K562 (cell line): ENCODE measurements around the gene TMEM120B. TPM values are rescaled to one million over a fixed set of nuclear protein-coding genes. Genes with fewer than 3 reads are reported as not detected.
A peak's percentile ranks its signal among the peaks of the same experiment; 100 is the strongest.

ENCODE experiments used
- ATAC-seq: fragments of 200-7000 bp; cut with Tn5 transposase; 3 replicates; pipeline ENCODE4 v1.9.1; 2020; ENCODE audit warnings: moderate library complexity
- BruUV-seq: library from RNA; stranded (reverse); fragments of 400-500 nt; replicated peaks from 2 replicates; lab custom pipeline; 2021; lab: Mats Ljungman, UMichigan
- CTCF ChIA-PET: fragments of 300-600 bp; formaldehyde crosslinking; extraction: SDS; loops from one replicate; lab custom pipeline; 2021; ENCODE audit warnings: low intra/inter-chr PET ratio; lab: Yijun Ruan, JAX
- POLR2A ChIA-PET: fragments of 300-600, 350-650 bp; sonication (Branson Sonifier 250); formaldehyde crosslinking; extraction: SDS; loops from one replicate; lab custom pipeline; 2021; ENCODE audit warnings: antibody characterized with exemption, inconsistent platforms; lab: Yijun Ruan, JAX
- DNase-seq, 4 experiments: peaks; one replicate each; pipeline versions ENCODE4 v3.0.0 to v3.0.0-alpha.2; 2011 to 2018; ENCODE audit warnings: low spot score in 3 of 4, mixed read lengths in 3 of 4; ENCODE audit errors: extremely low read depth in 1 of 4
- FAIRE-seq: peaks from 2 replicates; lab custom pipeline; 2011; peaks lifted over from hg19 to GRCh38; lab: Jason Lieb, UNC
- H2AFZ ChIP-seq: 2 replicates; pipeline ENCODE4 v1.6.0; 2011; ENCODE audit warnings: low read depth, low read length, control low read depth, inconsistent platforms
- H3K27ac ChIP-seq: fragments of 200-600 bp; 3 replicates; pipeline ENCODE4 v1.8.0; 2011; ENCODE audit warnings: low read depth, mild to moderate bottlenecking, control low read depth, inconsistent platforms, low read length, moderate library complexity, mixed read lengths; ENCODE audit errors: extremely low read depth
- H3K27me3 ChIP-seq, 2 experiments: fragments of 300-600 bp in 1 of 2; 2 replicates in 1 of 2; 3 replicates in 1 of 2; pipeline versions ENCODE4 v1.6.0 to v1.8.0; 2011; ENCODE audit warnings: inconsistent platforms in 2 of 2, low read length in 2 of 2, mild to moderate bottlenecking in 1 of 2, mixed read lengths in 1 of 2, moderate library complexity in 1 of 2; ENCODE audit not compliant: control insufficient read depth in 2 of 2, insufficient read depth in 2 of 2
- H3K36me3 ChIP-seq: fragments of 300-600 bp; 3 replicates; pipeline ENCODE4 v1.8.0; 2011; ENCODE audit warnings: mild to moderate bottlenecking, low read length, inconsistent platforms; ENCODE audit not compliant: control insufficient read depth, insufficient read depth
- H3K4me1 ChIP-seq, 2 experiments: fragments of 200-600 bp in 1 of 2; replicated peaks in 1 of 2; 2 replicates in 1 of 2; 3 replicates in 1 of 2; pipeline versions ENCODE4 v1.5.1 to v1.8.0; 2011; ENCODE audit warnings: inconsistent platforms in 2 of 2, low read length in 2 of 2, mild to moderate bottlenecking in 1 of 2, mixed read lengths in 1 of 2, moderate library complexity in 1 of 2; ENCODE audit not compliant: control insufficient read depth in 2 of 2, insufficient read depth in 2 of 2
- H3K4me2 ChIP-seq: 2 replicates; pipeline ENCODE4 v1.6.1; 2011; ENCODE audit warnings: low read length, control low read depth, inconsistent platforms, mixed read lengths; ENCODE audit not compliant: insufficient read depth
- H3K4me3 ChIP-seq: fragments of 200-600 bp; sonication (generic), shearing (Covaris generic); 2 replicates; pipeline ENCODE4 v1.5.1; 2016; ENCODE audit warnings: control low read depth, inconsistent platforms
- H3K79me2 ChIP-seq: fragments of 200-600 bp; 3 replicates; pipeline ENCODE4 v1.8.0; 2011; ENCODE audit warnings: low read length, inconsistent platforms; ENCODE audit not compliant: control insufficient read depth, insufficient read depth
- H3K9ac ChIP-seq, 2 experiments: 2 replicates each; pipeline versions ENCODE4 v1.6.0 to v1.6.1; 2011; ENCODE audit warnings: low read depth in 2 of 2, low read length in 2 of 2, control low read depth in 1 of 2, inconsistent platforms in 1 of 2, mild to moderate bottlenecking in 1 of 2, mixed read lengths in 1 of 2; ENCODE audit not compliant: insufficient read depth in 1 of 2
- H3K9me1 ChIP-seq: one replicate; pipeline ENCODE4 v1.6.0; 2011; ENCODE audit warnings: inconsistent platforms, mild to moderate bottlenecking, low read length, moderate library complexity; ENCODE audit not compliant: control insufficient read depth, insufficient read depth
- H3K9me3 ChIP-seq: replicated peaks from 2 replicates; pipeline ENCODE4 v1.5.1; 2011; ENCODE audit warnings: low read depth, low read length, inconsistent platforms; ENCODE audit not compliant: control insufficient read depth, insufficient read depth
- H4K20me1 ChIP-seq: replicated peaks from 2 replicates; pipeline ENCODE4 v1.6.1; 2011; ENCODE audit warnings: low read length, inconsistent platforms, mixed read lengths; ENCODE audit not compliant: control insufficient read depth, insufficient read depth
- BDP1 ChIP-seq: IDR thresholded peaks from 3 replicates; pipeline ENCODE4 v1.6.1; 2011; ENCODE audit not compliant: insufficient read length, insufficient read depth
- GATAD2B ChIP-seq: fragments of 450-650 bp; IDR thresholded peaks from 2 replicates; pipeline ENCODE4 v1.6.1; 2017; ENCODE audit warnings: mild to moderate bottlenecking, borderline replicate concordance
- HNRNPLL ChIP-seq: fragments of 200-400 bp; formaldehyde crosslinking; IDR thresholded peaks from 2 replicates; pipeline ENCODE4 v1.6.1; 2017; ENCODE audit warnings: low read length, low read depth, mild to moderate bottlenecking; ENCODE audit not compliant: poor library complexity, severe bottlenecking
- JUN ChIP-seq, 2 experiments: sonication (generic) in 1 of 2; formaldehyde crosslinking in 1 of 2; IDR thresholded peaks; 2 replicates each; pipeline versions ENCODE4 v1.6.1 to v1.8.0; 2012 to 2022; ENCODE audit warnings: borderline replicate concordance in 2 of 2, mild to moderate bottlenecking in 2 of 2, improper control_type of control experiment in 1 of 2, low read depth in 1 of 2, low read length in 1 of 2, missing genetic modification reagents in 1 of 2
- LCOR ChIP-seq: sonication (generic); formaldehyde crosslinking; IDR thresholded peaks from 2 replicates; pipeline ENCODE4 v1.8.0; 2022; ENCODE audit warnings: mild to moderate bottlenecking, missing genetic modification reagents
- MEIS2 ChIP-seq: fragments of 450-650 bp; IDR thresholded peaks from 2 replicates; pipeline ENCODE4 v1.6.1; 2014; ENCODE audit warnings: mild to moderate bottlenecking; ENCODE audit not compliant: partially characterized antibody
- NFE2 ChIP-seq: IDR thresholded peaks from 2 replicates; pipeline ENCODE4 v1.6.1; 2014; ENCODE audit warnings: antibody characterized with exemption, low read depth
- PML ChIP-seq: IDR thresholded peaks from 2 replicates; pipeline ENCODE4 v1.6.1; 2012; ENCODE audit warnings: low read length, inconsistent platforms
- TSC22D4 ChIP-seq: fragments of 450-650 bp; IDR thresholded peaks from 2 replicates; pipeline ENCODE4 v1.6.1; 2016; ENCODE audit warnings: missing genetic modification characterization, missing biosample characterization, control low read depth
- ZNF12 ChIP-seq: sonication (generic); formaldehyde crosslinking; IDR thresholded peaks from 2 replicates; pipeline ENCODE4 v1.4.0; 2020; ENCODE audit warnings: mild to moderate bottlenecking, missing genetic modification reagents
- ZNF445 ChIP-seq: fragments of 250-450 bp; sonication (Bioruptor Pico); IDR thresholded peaks from 2 replicates; pipeline ENCODE4 v1.4.0; 2020; ENCODE audit warnings: low read depth, mild to moderate bottlenecking, moderate library complexity
- ZNF644 ChIP-seq: fragments of 200-800 bp; sonication (Bioruptor generic); IDR thresholded peaks from 2 replicates; pipeline ENCODE4 v1.6.1; 2016; ENCODE audit warnings: low read depth, missing genetic modification characterization, missing compliant biosample characterization
- WGBS: fragments of 100-300 bp; shearing (Covaris generic); methylation state at CpG from one replicate; pipeline ENCODE4 v1.1.6; 2016; ENCODE audit warnings: low coverage, mixed read lengths; ENCODE audit not compliant: insufficient coverage; ENCODE audit errors: missing lambda C conversion rate; 5-methylcytosine and 5-hydroxymethylcytosine counted together
- in situ Hi-C: fragments of 300-500 bp; cut with MboI; formaldehyde crosslinking; loops from 4 replicates; pipeline ENCODE4 v1.15.0; 2018; ENCODE audit warnings: inconsistent platforms, mixed read lengths
- intact Hi-C: fragments of 100-400 bp; cut with micrococcal nuclease; formaldehyde crosslinking; loops from 2 replicates; pipeline ENCODE4 v1.14.2; 2022
- polyA plus RNA-seq, 8 experiments: library from polyadenylated mRNA; depleted of rRNA in 4 of 8; stranded (reverse) in 5 of 8; unstranded in 3 of 8; fragments of >200 nt; fragmentation: Nextera tagmentation in 2 of 8; fragmentation: Illumina TruSeq in 1 of 8; extraction: Ambion mirVana in 2 of 8; extraction: Trizol in 1 of 8; gene quantifications; 2 replicates each; pipeline versions ENCODE4 v1.2.1 to v1.2.3, GENCODE V29; 2011 to 2014; ENCODE audit warnings: inconsistent platforms in 1 of 8, missing spikeins in 1 of 8
- total RNA-seq, 7 experiments: library from RNA; depleted of rRNA in 6 of 7; stranded (reverse); fragments of >200 nt in 6 of 7; fragmentation: Illumina TruSeq in 2 of 7; extraction: Trizol in 2 of 7; gene quantifications; 2 replicates each; pipeline versions ENCODE4 v1.2.1 to v1.2.3, GENCODE V29; 2011 to 2021; ENCODE audit warnings: low replicate concordance in 1 of 7
- TF ChIP-seq, protein P1 (sequence below), 3 experiments: fragments of 200-800 bp in 1 of 3; fragments of 250-450 bp in 1 of 3; fragments of 450-650 bp in 1 of 3; sonication (Bioruptor Pico) in 1 of 3; sonication (Bioruptor generic) in 1 of 3; formaldehyde crosslinking in 1 of 3; IDR thresholded peaks; 2 replicates each; pipeline versions ENCODE4 v1.6.1 to v1.8.0; 2016 to 2022; ENCODE audit warnings: mild to moderate bottlenecking in 2 of 3, missing genetic modification characterization in 2 of 3, missing compliant biosample characterization in 1 of 3, moderate library complexity in 1 of 3

Gene TMEM120B
- total and polyA plus RNA-seq, 9 of the 15 experiments (the other 6 are each of a cell fraction or from before 2014, with no cell fraction given) = 1.7 to 18.6 (median 7.4) TPM

DNA sequence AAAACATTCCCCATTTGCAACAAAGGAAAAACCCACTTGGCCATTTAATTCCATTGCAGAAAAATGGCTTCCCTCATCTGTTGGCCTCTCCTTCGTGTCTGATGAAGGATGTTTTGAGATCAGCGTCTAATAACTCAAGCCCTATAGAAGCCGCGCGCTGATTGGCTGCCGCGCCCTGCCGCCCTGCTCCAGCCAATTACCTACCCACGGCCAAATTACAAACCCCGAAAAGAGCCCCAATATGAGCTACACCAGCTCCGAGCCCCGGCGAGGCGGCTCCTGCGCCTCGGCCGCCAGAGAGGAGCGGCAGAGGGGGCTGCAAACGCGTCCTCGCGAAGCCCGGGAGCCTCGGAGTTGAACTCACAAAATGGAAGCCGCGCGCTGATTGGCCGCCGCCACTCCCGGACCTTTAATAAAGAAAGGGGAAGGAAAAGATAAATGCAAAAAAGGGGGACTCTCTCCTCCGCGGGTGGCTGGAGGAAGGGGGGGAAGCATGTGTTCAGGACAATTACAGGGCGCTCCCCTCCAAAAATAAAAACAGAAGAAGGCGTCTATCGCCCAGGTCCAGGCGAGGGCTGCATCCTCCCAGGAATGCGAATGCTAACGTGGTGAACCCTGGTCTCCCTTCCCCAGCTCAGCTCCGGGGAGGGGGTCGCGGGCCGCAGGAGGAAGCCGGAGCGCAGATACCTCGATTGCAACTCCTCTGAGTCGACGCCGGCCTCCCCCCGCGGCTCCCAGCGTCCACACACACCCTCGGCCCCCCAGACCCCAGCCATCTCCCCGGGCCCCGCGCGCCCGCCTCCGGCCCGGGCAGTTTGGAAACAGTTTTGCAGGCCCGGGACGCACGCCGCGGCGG, 90.5 kb downstream of the TMEM120B start:
- Histone ChIP-seq H3K4me2 (peak overlapping the region; percentile 82), H3K9me1 (no peaks in the 10 kb centered on the region), H3K36me3 (peaks cover 34% of the 10 kb centered on the region), H4K20me1 (0 out of 2 replicates have a peak, but pooled peaks cover 3% of the 10 kb centered on the region), H2AFZ (peak overlapping the region; percentile 64), H3K9me3 (no peaks in the 10 kb centered on the region), H3K27ac (peak overlapping the region; percentile 99), H3K4me1 (peaks cover 21 to 64% of the 10 kb centered on the region in 2 experiments; a peak in 4 of 5 replicates), H3K4me3 (peak overlapping the region; percentile 80), H3K27me3 (no peaks in the 10 kb centered on the region), H3K9ac (peak overlapping the region; percentile 92 to 100), H3K79me2 (peaks cover 87% of the 10 kb centered on the region)
- in situ Hi-C loops = no loop called here
- DNase-seq (peak; percentile 70 to 96 (median 84)), ATAC-seq (peak; percentile 30), FAIRE-seq (peak; percentile 93)
- intact Hi-C loops = no loop called here
- ChIA-PET CTCF (no interaction called here), POLR2A (interaction anchor here (0.6 to 12.1 kb wide), 19 partner anchors 8 to 1429 kb away, joined by 3 to 194 read pairs (median 4); partner anchors contain the start of genes RHOF and TMEM120B)
- under 1% methylated on average over 52 of the region's 65 CpGs for WGBS
- TSS peak; percentile 41 for BruUV-seq
- TF ChIP-seq ZNF12 (CRISPR knock-in tag) (0 out of 2 replicates have a peak, but pooled peaks have one; percentile 35), ZNF644 (tag) (peak; percentile 22; the same call in 1 of the 2 replicates), MEIS2 (peak; percentile 70), BDP1 (no peak), NFE2 (0 out of 2 replicates have a peak, but pooled peaks have one; percentile 4), GATAD2B (no peak; the same call in 1 of the 2 replicates), HNRNPLL (no peak), TSC22D4 (tag) (no peak), LCOR (CRISPR knock-in tag) (peak; percentile 39; the same call in 1 of the 2 replicates), JUN (IDR thresholded peaks at IDR 0.05; ENCODE audit: borderline replicate concordance, low read depth, low read length) (no peak), JUN (CRISPR knock-in tag; IDR thresholded peaks at IDR 0.05; ENCODE audit: borderline replicate concordance) (0 out of 2 replicates have a peak, but pooled peaks have one; percentile 41), ZNF445 (CRISPR knock-in tag) (no peak), PML (peak; percentile 92)
- TF ChIP-seq, protein P1, sequence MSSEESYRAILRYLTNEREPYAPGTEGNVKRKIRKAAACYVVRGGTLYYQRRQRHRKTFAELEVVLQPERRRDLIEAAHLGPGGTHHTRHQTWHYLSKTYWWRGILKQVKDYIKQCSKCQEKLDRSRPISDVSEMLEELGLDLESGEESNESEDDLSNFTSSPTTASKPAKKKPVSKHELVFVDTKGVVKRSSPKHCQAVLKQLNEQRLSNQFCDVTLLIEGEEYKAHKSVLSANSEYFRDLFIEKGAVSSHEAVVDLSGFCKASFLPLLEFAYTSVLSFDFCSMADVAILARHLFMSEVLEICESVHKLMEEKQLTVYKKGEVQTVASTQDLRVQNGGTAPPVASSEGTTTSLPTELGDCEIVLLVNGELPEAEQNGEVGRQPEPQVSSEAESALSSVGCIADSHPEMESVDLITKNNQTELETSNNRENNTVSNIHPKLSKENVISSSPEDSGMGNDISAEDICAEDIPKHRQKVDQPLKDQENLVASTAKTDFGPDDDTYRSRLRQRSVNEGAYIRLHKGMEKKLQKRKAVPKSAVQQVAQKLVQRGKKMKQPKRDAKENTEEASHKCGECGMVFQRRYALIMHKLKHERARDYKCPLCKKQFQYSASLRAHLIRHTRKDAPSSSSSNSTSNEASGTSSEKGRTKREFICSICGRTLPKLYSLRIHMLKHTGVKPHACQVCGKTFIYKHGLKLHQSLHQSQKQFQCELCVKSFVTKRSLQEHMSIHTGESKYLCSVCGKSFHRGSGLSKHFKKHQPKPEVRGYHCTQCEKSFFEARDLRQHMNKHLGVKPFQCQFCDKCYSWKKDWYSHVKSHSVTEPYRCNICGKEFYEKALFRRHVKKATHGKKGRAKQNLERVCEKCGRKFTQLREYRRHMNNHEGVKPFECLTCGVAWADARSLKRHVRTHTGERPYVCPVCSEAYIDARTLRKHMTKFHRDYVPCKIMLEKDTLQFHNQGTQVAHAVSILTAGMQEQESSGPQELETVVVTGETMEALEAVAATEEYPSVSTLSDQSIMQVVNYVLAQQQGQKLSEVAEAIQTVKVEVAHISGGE (CRISPR knock-in tag; IDR thresholded peaks at IDR 0.05) = peak in 1 of 3 experiments; percentile 49; a peak in 2 of 6 replicates
